Calu3 (cell line): ENCODE data around the gene TNFSF13B. TPM values are rescaled to one million over a fixed set of nuclear protein-coding genes. Genes with fewer than 3 reads are reported as not detected.

Experiments used
- BruUV-seq: library from RNA; stranded (reverse); fragments of 400-500 nt; replicated peaks from 2 replicates; lab custom pipeline; 2021; lab: Mats Ljungman, UMichigan
- CTCF ChIA-PET: fragments of 300-600 bp; sonication (Branson Sonifier 250); formaldehyde crosslinking; loops from one replicate; lab custom pipeline; 2022; ENCODE audit warnings: antibody characterized with exemption; lab: Charles Lee
- DNase-seq: peaks from one replicate; pipeline ENCODE4 v3.0.0; 2022
- H3K27ac Mint-ChIP-seq: one replicate; pipeline ENCODE4 v1.8.0; 2022; ENCODE audit warnings: mixed read lengths; ENCODE audit not compliant: unreplicated experiment
- H3K27me3 Mint-ChIP-seq: one replicate; pipeline ENCODE4 v1.8.0; 2022; ENCODE audit warnings: mixed read lengths; ENCODE audit not compliant: unreplicated experiment
- H3K36me3 Mint-ChIP-seq: one replicate; pipeline ENCODE4 v1.8.0; 2022; ENCODE audit warnings: mild to moderate bottlenecking, moderate library complexity, mixed read lengths; ENCODE audit not compliant: insufficient read depth, unreplicated experiment
- H3K4me1 Mint-ChIP-seq: one replicate; pipeline ENCODE4 v1.8.0; 2022; ENCODE audit warnings: mild to moderate bottlenecking, low read depth, mixed read lengths; ENCODE audit not compliant: unreplicated experiment
- H3K4me3 Mint-ChIP-seq: one replicate; pipeline ENCODE4 v1.8.0; 2022; ENCODE audit warnings: mild to moderate bottlenecking, low read depth, moderate library complexity, mixed read lengths; ENCODE audit not compliant: unreplicated experiment
- H3K9me3 Mint-ChIP-seq: one replicate; pipeline ENCODE4 v1.8.0; 2022; ENCODE audit warnings: low read depth, mixed read lengths; ENCODE audit not compliant: unreplicated experiment
- intact Hi-C: fragments of 100-400 bp; cut with micrococcal nuclease; formaldehyde crosslinking; loops from one replicate; pipeline ENCODE4 v1.10.0; 2022; ENCODE audit not compliant: unreplicated experiment
- total RNA-seq: library from RNA; stranded (reverse); gene quantifications from 2 replicates; pipeline ENCODE4 v1.2.3, GENCODE V29; 2022
- TF ChIP-seq, protein P1 (sequence below): fragments of 200-600 bp; IDR thresholded peaks from one replicate; pipeline ENCODE4 v1.8.0; 2022; ENCODE audit warnings: antibody characterized with exemption; ENCODE audit not compliant: unreplicated experiment

Gene TNFSF13B
- total RNA-seq, 1 experiment from 2014 or later, result 0.97 TPM

DNA sequence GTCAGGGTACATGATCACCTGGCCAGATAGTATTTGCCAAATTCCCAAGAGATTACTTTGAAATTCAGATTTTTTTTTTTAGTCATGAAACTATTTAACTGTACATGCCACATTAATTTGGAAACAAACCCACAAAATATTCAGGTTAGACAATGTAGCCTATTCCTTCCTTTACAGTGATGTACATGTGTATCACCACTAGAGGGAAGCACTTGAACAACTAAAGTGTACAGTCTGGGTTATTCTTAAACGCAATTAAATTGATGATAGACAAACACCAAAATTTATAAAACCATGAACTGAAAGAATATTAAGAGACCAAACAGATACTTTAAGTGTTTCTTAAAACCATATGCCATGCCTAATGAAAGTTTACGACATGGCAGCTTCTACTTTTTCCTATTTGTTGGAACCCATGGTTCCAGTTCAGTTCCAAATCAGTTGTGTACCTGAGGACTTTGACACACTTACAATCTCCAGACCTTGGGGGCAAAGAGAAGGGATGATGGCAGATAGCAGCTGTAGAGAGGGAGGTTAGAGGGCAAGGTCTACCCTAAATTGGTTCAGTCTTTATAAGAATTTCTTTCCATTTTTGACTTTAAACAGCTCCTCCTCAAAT lies 52.8 kb downstream of the TNFSF13B start:
- Mint-ChIP-seq H3K27me3 (no peaks in the 10 kb centered on the region), H3K27ac (no peak overlapping the region), H3K4me1 (no peaks in the 10 kb centered on the region), H3K36me3 (no peaks in the 10 kb centered on the region), H3K4me3 (no peak overlapping the region), H3K9me3 (no peaks in the 10 kb centered on the region)
- intact Hi-C loops, result loop anchor here (5.0 kb wide), 2 partner anchors 185 to 575 kb away; no protein-coding TSS in a partner anchor
- TF ChIP-seq, protein P1, sequence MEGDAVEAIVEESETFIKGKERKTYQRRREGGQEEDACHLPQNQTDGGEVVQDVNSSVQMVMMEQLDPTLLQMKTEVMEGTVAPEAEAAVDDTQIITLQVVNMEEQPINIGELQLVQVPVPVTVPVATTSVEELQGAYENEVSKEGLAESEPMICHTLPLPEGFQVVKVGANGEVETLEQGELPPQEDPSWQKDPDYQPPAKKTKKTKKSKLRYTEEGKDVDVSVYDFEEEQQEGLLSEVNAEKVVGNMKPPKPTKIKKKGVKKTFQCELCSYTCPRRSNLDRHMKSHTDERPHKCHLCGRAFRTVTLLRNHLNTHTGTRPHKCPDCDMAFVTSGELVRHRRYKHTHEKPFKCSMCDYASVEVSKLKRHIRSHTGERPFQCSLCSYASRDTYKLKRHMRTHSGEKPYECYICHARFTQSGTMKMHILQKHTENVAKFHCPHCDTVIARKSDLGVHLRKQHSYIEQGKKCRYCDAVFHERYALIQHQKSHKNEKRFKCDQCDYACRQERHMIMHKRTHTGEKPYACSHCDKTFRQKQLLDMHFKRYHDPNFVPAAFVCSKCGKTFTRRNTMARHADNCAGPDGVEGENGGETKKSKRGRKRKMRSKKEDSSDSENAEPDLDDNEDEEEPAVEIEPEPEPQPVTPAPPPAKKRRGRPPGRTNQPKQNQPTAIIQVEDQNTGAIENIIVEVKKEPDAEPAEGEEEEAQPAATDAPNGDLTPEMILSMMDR, result no peak
- CTCF ChIA-PET, result no interaction called here
- no TSS peak for BruUV-seq
- DNase-seq, result no peak

DNA sequence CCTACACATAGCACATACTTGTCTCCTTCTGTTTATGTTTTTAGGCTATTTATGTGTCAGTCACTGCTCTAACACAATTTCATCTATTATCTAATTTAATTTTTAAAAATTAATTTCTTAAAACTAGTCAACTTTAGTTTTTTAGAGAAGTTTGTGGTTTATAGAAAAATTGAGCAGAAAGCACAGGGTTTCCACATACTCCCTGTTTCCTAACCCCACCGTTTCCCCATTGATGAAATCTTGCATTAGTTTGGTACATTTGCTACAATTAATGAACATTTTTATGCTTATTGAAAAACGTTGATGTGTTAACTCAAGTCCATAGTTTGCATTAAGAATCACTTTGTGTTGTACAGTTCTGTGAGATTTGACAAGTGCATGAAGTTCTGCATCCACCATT lies 53.5 kb downstream of the TNFSF13B start:
- BruUV-seq, result no TSS peak
- TF ChIP-seq, protein P1, result no peak
- no peaks in the 10 kb centered on the region for H3K27me3 Mint-ChIP-seq
- CTCF ChIA-PET, result no interaction called here
- no peaks in the 10 kb centered on the region for H3K9me3 Mint-ChIP-seq
- no peak overlapping the region for H3K4me3 Mint-ChIP-seq
- no peak overlapping the region for H3K27ac Mint-ChIP-seq
- H3K4me1 Mint-ChIP-seq, result no peaks in the 10 kb centered on the region
- no peak for DNase-seq
- no peaks in the 10 kb centered on the region for H3K36me3 Mint-ChIP-seq
- intact Hi-C loops, result loop anchor here (5.0 kb wide), 2 partner anchors 184 to 574 kb away; no protein-coding TSS in a partner anchor

DNA sequence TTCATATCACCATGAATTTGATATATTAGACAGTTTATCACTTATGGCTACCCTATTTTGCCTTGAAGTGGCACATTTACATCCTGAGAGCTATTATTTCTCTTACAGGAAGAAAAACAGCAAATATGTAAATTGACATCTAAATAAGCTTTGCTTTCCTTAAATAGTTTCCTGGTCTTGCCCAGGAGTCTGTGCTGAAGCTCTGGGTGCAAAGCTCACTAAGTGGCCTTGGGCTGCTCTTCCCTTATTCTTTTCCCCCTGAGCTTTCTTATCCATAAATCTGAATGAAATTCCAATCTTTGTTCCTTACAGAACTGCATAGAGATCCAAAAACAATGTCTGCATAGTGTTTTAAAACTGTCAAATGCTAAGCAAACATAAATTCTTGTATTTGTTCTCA lies 56.3 kb downstream of the TNFSF13B start:
- Mint-ChIP-seq H3K4me3 (no peak overlapping the region), H3K9me3 (no peaks in the 10 kb centered on the region), H3K36me3 (no peaks in the 10 kb centered on the region), H3K27ac (no peak overlapping the region), H3K4me1 (no peaks in the 10 kb centered on the region), H3K27me3 (no peaks in the 10 kb centered on the region)
- no TSS peak for BruUV-seq
- intact Hi-C loops, result no loop called here
- TF ChIP-seq, protein P1, result no peak
- CTCF ChIA-PET, result interaction anchor here (0.7 kb wide), 1 partner anchor 11 kb away, joined by 7 read pairs; no protein-coding TSS in a partner anchor
- DNase-seq, result no peak

DNA sequence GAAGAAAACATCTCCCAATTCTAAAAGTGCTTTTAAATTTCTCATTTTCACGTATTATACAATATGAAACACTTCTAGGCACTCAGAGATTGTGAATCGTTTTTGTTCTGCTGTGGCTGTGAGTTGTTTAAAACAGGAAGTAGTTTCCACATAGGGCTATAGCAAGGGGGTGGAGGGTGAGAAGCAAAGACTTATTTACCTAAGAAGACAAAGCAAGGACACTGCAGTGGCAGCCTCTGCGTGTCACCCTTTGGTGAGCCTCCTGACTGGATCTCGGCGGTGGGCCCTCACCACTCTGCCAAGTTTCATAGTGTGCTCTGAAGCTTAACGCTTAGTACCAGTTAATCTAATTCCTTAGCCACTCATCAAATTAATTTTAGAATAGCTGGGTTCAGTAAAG lies 56.8 kb downstream of the TNFSF13B start:
- no TSS peak for BruUV-seq
- CTCF ChIA-PET, result interaction anchor here (0.7 kb wide), 1 partner anchor 12 kb away, joined by 7 read pairs; no protein-coding TSS in a partner anchor
- Mint-ChIP-seq H3K27me3 (no peaks in the 10 kb centered on the region), H3K4me1 (no peaks in the 10 kb centered on the region), H3K9me3 (no peaks in the 10 kb centered on the region), H3K4me3 (no peak overlapping the region), H3K36me3 (no peaks in the 10 kb centered on the region), H3K27ac (no peak overlapping the region)
- TF ChIP-seq, protein P1, result no peak
- DNase-seq, result no peak
- intact Hi-C loops, result no loop called here
